Measurements from ENCODE around the gene SYT17. TPM values are rescaled to one million over a fixed set of nuclear protein-coding genes. Genes with fewer than 3 reads are reported as not detected.

Gene SYT17
- total RNA-seq, 1 experiment from 2014 or later: 36.6 TPM

GRCh38 chr16:19152042-19152441 lies 16.0 kb upstream of the SYT17 start:
- intact Hi-C loops (cut with micrococcal nuclease; ENCODE audit: unreplicated experiment): no loop called here
- no peaks in the 10 kb centered on the region; the same call in 1 of the 2 replicates for H3K27me3 ChIP-seq (ENCODE audit: insufficient read depth, low read depth)
- H3K9me2 ChIP-seq (ENCODE audit: insufficient read depth): no peaks in the 10 kb centered on the region
- no peaks in the 10 kb centered on the region for H3K36me3 ChIP-seq (ENCODE audit: low read depth)
- H3K4me1 ChIP-seq (replicated peaks; ENCODE audit: insufficient read depth): no peaks in the 10 kb centered on the region
- no peak overlapping the region for H2AFZ ChIP-seq
- H3K27ac ChIP-seq: no peak overlapping the region
- no peak overlapping the region for H3K4me2 ChIP-seq
- no peaks in the 10 kb centered on the region for H3F3A ChIP-seq (ENCODE audit: insufficient read depth, low read depth)
- no peak overlapping the region for H3K4me3 ChIP-seq
- no peak for DNase-seq
- TF ChIP-seq EZH2 (IDR thresholded peaks at IDR 0.05; ENCODE audit: low read depth) (no peak), CTCF (conservative IDR thresholded peaks at IDR 0.05) (no peak)
- ChIA-PET CTCF (no interaction called here), POLR2A (ENCODE audit: unreplicated experiment) (no interaction called here)
- H3K9me3 ChIP-seq (ENCODE audit: insufficient read depth, low read depth): no peaks in the 10 kb centered on the region; the same call in 1 of the 2 replicates
- H3K79me2 ChIP-seq (ENCODE audit: low read depth): no peaks in the 10 kb centered on the region
- no peaks in the 10 kb centered on the region for H4K20me1 ChIP-seq (ENCODE audit: insufficient read depth)
- no TSS peak for BruUV-seq (replicated peaks)

- H2AFZ ChIP-seq: peak overlapping the region; percentile 79
- peak overlapping the region; percentile 34; the same call in 1 of the 2 replicates for H3K4me3 ChIP-seq
- no peaks in the 10 kb centered on the region for H3K79me2 ChIP-seq (ENCODE audit: low read depth)
- intact Hi-C loops (cut with micrococcal nuclease; ENCODE audit: unreplicated experiment): no loop called here
- ChIA-PET POLR2A (ENCODE audit: unreplicated experiment) (no interaction called here), CTCF (no interaction called here)
- peak overlapping the region; percentile 68 for H3K4me2 ChIP-seq
- no peak for DNase-seq
- no peaks in the 10 kb centered on the region for H3K4me1 ChIP-seq (replicated peaks; ENCODE audit: insufficient read depth)
- no peaks in the 10 kb centered on the region for H3K36me3 ChIP-seq (ENCODE audit: low read depth)
- H3K27ac ChIP-seq: no peak overlapping the region
- H4K20me1 ChIP-seq (ENCODE audit: insufficient read depth): no peaks in the 10 kb centered on the region
- H3K9me2 ChIP-seq (ENCODE audit: insufficient read depth): no peaks in the 10 kb centered on the region
- H3K27me3 ChIP-seq (ENCODE audit: insufficient read depth, low read depth): no peaks in the 10 kb centered on the region; the same call in 1 of the 2 replicates
- BruUV-seq (replicated peaks): no TSS peak
- no peaks in the 10 kb centered on the region for H3F3A ChIP-seq (ENCODE audit: insufficient read depth, low read depth)
- no peaks in the 10 kb centered on the region; the same call in 1 of the 2 replicates for H3K9me3 ChIP-seq (ENCODE audit: insufficient read depth, low read depth)
- no peak for TF ChIP-seq EZH2 (IDR thresholded peaks at IDR 0.05; ENCODE audit: low read depth)
- TF ChIP-seq CTCF (conservative IDR thresholded peaks at IDR 0.05): no peak
Measured at GRCh38 chr16:19153876-19154275, 14.2 kb upstream of the SYT17 start.

- intact Hi-C loops (cut with micrococcal nuclease; ENCODE audit: unreplicated experiment): no loop called here
- TF ChIP-seq EZH2 (IDR thresholded peaks at IDR 0.05; ENCODE audit: low read depth) (no peak), CTCF (conservative IDR thresholded peaks at IDR 0.05) (no peak)
- Histone ChIP-seq H3K9me2 (ENCODE audit: insufficient read depth) (no peaks in the 10 kb centered on the region), H3F3A (ENCODE audit: insufficient read depth, low read depth) (peaks cover 8% of the 10 kb centered on the region), H3K4me3 (no peak overlapping the region), H3K27ac (no peak overlapping the region), H3K36me3 (ENCODE audit: low read depth) (no peaks in the 10 kb centered on the region), H3K27me3 (ENCODE audit: insufficient read depth, low read depth) (no peaks in the 10 kb centered on the region), H3K9me3 (ENCODE audit: insufficient read depth, low read depth) (no peaks in the 10 kb centered on the region), H3K4me1 (replicated peaks; ENCODE audit: insufficient read depth) (peaks cover 21% of the 10 kb centered on the region), H4K20me1 (ENCODE audit: insufficient read depth) (no peaks in the 10 kb centered on the region), H3K4me2 (no peak overlapping the region), H3K79me2 (ENCODE audit: low read depth) (no peaks in the 10 kb centered on the region), H2AFZ (no peak overlapping the region)
- DNase-seq: no peak
- ChIA-PET POLR2A (ENCODE audit: unreplicated experiment) (no interaction called here), CTCF (interaction anchor here (0.7 kb wide), 2 partner anchors 23 to 48 kb away, joined by 3 to 6 read pairs; partner anchors contain the start of gene ITPRIPL2)
- BruUV-seq (replicated peaks): no TSS peak
Measured at GRCh38 chr16:19162085-19162484, 6.0 kb upstream of the SYT17 start.

All from PC-9 (cell line).